HG02798 (cell line): ENCODE results near the gene MAFB.

Experiments
- ATAC-seq: cut with Tn5 transposase; IDR thresholded peaks from one replicate; pipeline ENCODE4 v1.9.1; 2021; ENCODE audit warnings: mild to moderate bottlenecking; ENCODE audit not compliant: unreplicated experiment, poor library complexity

Gene MAFB

GRCh38 chr20:40638414-40638813 lies 50.6 kb downstream of the MAFB start:
- no peak for ATAC-seq

- ATAC-seq: no peak
Measured at GRCh38 chr20:40637176-40637575, 51.9 kb downstream of the MAFB start.

- no peak for ATAC-seq
Measured at GRCh38 chr20:40636486-40636885, 52.5 kb downstream of the MAFB start.

- no peak for ATAC-seq
Measured at GRCh38 chr20:40635971-40636370, 53.1 kb downstream of the MAFB start.
